GM23248 (cell line): ENCODE results near the gene SMIM26. TPM values are rescaled to one million over a fixed set of nuclear protein-coding genes. Genes with fewer than 3 reads are reported as not detected.

Experiments used
- DNase-seq: peaks from one replicate; pipeline ENCODE4 v3.0.0-alpha.2; 2015
- H2AFZ ChIP-seq: fragments of 200-600 bp; sonication (generic); 2 replicates; pipeline ENCODE4 v1.6.1; 2016; ENCODE audit warnings: antibody characterized with exemption
- H3F3A ChIP-seq: fragments of 200-600 bp; sonication (generic); 2 replicates; pipeline ENCODE4 v1.6.1; 2016; ENCODE audit warnings: mild to moderate bottlenecking, antibody characterized with exemption, mixed run types; ENCODE audit not compliant: insufficient read depth
- H3K27ac ChIP-seq: fragments of 200-600 bp; sonication (generic); 2 replicates; pipeline ENCODE4 v1.5.1; 2016; ENCODE audit warnings: mild to moderate bottlenecking
- H3K27me3 ChIP-seq: fragments of 200-600 bp; sonication (generic); replicated peaks from 2 replicates; pipeline ENCODE4 v1.6.1; 2016; ENCODE audit warnings: mild to moderate bottlenecking; ENCODE audit not compliant: insufficient read depth
- H3K36me3 ChIP-seq: fragments of 200-600 bp; sonication (generic); 2 replicates; pipeline ENCODE4 v1.6.1; 2016; ENCODE audit warnings: low read depth, mild to moderate bottlenecking
- H3K4me1 ChIP-seq: fragments of 200-600 bp; sonication (generic); 2 replicates; pipeline ENCODE4 v1.6.1; 2016; ENCODE audit warnings: mild to moderate bottlenecking; ENCODE audit not compliant: insufficient read depth
- H3K4me2 ChIP-seq: fragments of 200-600 bp; sonication (generic); one replicate; pipeline ENCODE4 v1.6.1; 2016; ENCODE audit warnings: mild to moderate bottlenecking; ENCODE audit not compliant: unreplicated experiment
- H3K4me3 ChIP-seq: fragments of 200-600 bp; sonication (generic); 2 replicates; pipeline ENCODE4 v1.5.1; 2016; ENCODE audit warnings: mild to moderate bottlenecking
- H3K79me2 ChIP-seq: fragments of 200-600 bp; sonication (generic); 2 replicates; pipeline ENCODE4 v1.6.1; 2016; ENCODE audit warnings: mild to moderate bottlenecking; ENCODE audit not compliant: insufficient read depth
- H3K9ac ChIP-seq: fragments of 200-600 bp; sonication (generic); 2 replicates; pipeline ENCODE4 v1.6.1; 2016; ENCODE audit warnings: mild to moderate bottlenecking
- H3K9me2 ChIP-seq: fragments of 200-600 bp; sonication (generic); 2 replicates; pipeline ENCODE4 v1.6.1; 2016; ENCODE audit warnings: mixed run types, mild to moderate bottlenecking, moderate library complexity; ENCODE audit not compliant: insufficient read depth
- H3K9me3 ChIP-seq: fragments of 200-600 bp; sonication (generic); one replicate; pipeline ENCODE4 v1.6.1; 2017; ENCODE audit warnings: low read depth
- H4K20me1 ChIP-seq: fragments of 200-600 bp; sonication (generic); 2 replicates; pipeline ENCODE4 v1.6.0; 2016; ENCODE audit not compliant: insufficient read depth
- EZH2 ChIP-seq: fragments of 200-600 bp; sonication (generic); IDR thresholded peaks from 2 replicates; pipeline ENCODE4 v1.6.1; 2018; ENCODE audit warnings: antibody characterized with exemption, mild to moderate bottlenecking; ENCODE audit not compliant: insufficient read depth, poor library complexity, severe bottlenecking
- EZH2phosphoT487 ChIP-seq: fragments of 200-600 bp; sonication (generic); IDR thresholded peaks from 2 replicates; pipeline ENCODE4 v1.6.1; 2018; ENCODE audit warnings: antibody characterized with exemption, moderate library complexity, mild to moderate bottlenecking, low read depth; ENCODE audit not compliant: insufficient read depth
- WGBS, 2 experiments: methylation state at CpG; one replicate each; pipeline ENCODE4 v1.1.6; 2015 to 2017; ENCODE audit warnings: low lambda C conversion rate in 2 of 2, low coverage in 1 of 2; ENCODE audit errors: missing lambda C conversion rate in 2 of 2; 5-methylcytosine and 5-hydroxymethylcytosine counted together
- in situ Hi-C: fragments of 300-500 bp; cut with MboI; formaldehyde crosslinking; loops from 2 replicates; pipeline ENCODE4 v1.15.0; 2020
- polyA plus RNA-seq: library from polyadenylated mRNA; unstranded; fragments of >200 nt; fragmentation: Nextera tagmentation; extraction: Ambion mirVana; gene quantifications from 2 replicates; pipeline ENCODE4 v1.2.1, GENCODE V29; 2016
- total RNA-seq: library from RNA; depleted of rRNA; stranded (reverse); fragments of >200 nt; shearing (Covaris generic); gene quantifications from 2 replicates; pipeline ENCODE4 v1.2.3, GENCODE V29; 2014

SMIM26 gene
- total and polyA plus RNA-seq, 2 experiments from 2014 or later = 54.9 to 142 TPM

DNA sequence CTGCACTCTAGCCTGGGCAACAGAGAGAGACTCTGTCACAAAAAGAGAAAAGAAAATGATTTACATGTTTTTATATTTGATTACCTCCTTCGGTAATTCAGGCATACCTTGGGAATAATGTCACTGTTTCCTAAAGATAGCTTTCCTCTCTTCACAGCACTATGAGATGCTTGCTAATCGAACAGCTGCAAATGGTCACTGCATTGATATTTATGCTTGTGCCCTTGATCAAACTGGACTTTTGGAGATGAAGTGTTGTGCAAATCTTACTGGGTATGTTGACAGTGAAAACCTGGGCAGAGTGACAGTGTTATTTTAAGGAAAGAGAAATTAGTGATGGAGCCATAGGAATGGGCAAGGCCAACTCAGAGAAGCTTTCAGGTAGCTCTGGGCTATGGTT lies 39.9 kb upstream of the SMIM26 start:
- peak; percentile 28 for DNase-seq
- Histone ChIP-seq H2AFZ (no peak overlapping the region), H3K4me2 (peak overlapping the region; percentile 38), H3K27ac (peak overlapping the region; percentile 79), H3K79me2 (peaks cover 16% of the 10 kb centered on the region; the same call in 1 of the 2 replicates), H3K27me3 (no peaks in the 10 kb centered on the region), H3K4me3 (no peak overlapping the region), H3K9me2 (no peaks in the 10 kb centered on the region), H3K4me1 (peaks cover 44% of the 10 kb centered on the region), H3K9me3 (no peaks in the 10 kb centered on the region), H3F3A (peaks cover 27% of the 10 kb centered on the region), H3K9ac (peak overlapping the region; percentile 46; the same call in 1 of the 2 replicates), H3K36me3 (peaks cover 45% of the 10 kb centered on the region), H4K20me1 (no peaks in the 10 kb centered on the region)
- no peak for TF ChIP-seq EZH2phosphoT487
- TF ChIP-seq EZH2 = no peak
- in situ Hi-C loops = no loop called here
- WGBS, 2 experiments = 79 to 81% methylated on average over 2 of the region's 2 CpGs

DNA sequence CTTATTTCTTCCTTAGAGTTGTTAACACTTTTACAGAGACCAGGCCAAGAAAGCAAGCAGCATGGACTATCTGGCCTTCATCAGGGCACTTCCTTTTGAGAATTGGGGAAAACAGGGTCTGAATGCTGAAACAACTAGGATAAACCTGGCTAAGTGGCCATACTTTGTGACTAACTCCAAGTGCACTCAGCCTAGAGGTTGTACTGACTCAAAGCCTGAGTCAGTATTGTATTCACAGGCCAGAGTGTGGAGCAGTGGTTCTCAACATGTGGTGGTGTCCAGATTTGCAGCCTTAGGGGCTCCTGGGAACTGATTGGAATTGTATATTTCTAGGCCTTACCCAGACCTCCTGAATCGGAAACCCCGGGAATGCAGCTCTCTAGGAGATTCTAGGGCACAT lies 39.4 kb upstream of the SMIM26 start:
- Histone ChIP-seq H2AFZ (no peak overlapping the region), H3K9me2 (no peaks in the 10 kb centered on the region), H3K79me2 (peaks cover 16% of the 10 kb centered on the region; the same call in 1 of the 2 replicates), H3K4me3 (no peak overlapping the region), H3K27ac (peak overlapping the region; percentile 79), H3K9me3 (no peaks in the 10 kb centered on the region), H3K36me3 (peaks cover 50% of the 10 kb centered on the region), H3K9ac (peak overlapping the region; percentile 46; the same call in 1 of the 2 replicates), H3F3A (peaks cover 27% of the 10 kb centered on the region), H3K4me2 (peak overlapping the region; percentile 38), H3K4me1 (peaks cover 44% of the 10 kb centered on the region), H4K20me1 (no peaks in the 10 kb centered on the region), H3K27me3 (no peaks in the 10 kb centered on the region)
- 66 to 73% methylated on average over 2 of the region's 2 CpGs for WGBS, 2 experiments
- DNase-seq = peak; percentile 89
- no peak for TF ChIP-seq EZH2
- TF ChIP-seq EZH2phosphoT487 = no peak
- in situ Hi-C loops = no loop called here

DNA sequence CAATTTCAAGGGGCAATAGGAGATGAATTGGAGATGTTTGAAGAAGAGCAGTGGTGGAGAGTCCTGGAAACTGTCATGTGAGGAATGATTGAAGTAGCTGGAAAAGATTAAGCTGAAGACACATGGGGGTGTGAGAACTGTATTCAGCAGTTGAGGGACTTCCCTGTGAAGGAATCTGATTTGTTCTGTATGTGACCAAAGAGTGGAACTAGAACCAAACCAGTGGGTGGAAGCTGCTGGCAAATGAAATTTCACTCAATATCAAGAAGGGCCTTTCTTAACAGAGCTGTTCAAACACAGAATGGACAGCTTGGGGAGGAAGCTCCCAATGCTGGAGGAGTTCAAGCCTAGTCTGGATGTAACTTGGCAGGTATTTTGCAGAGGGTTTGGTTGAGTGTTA lies 38.2 kb upstream of the SMIM26 start:
- no peak overlapping the region for H2AFZ ChIP-seq
- no peak overlapping the region for H3K4me3 ChIP-seq
- H3K4me2 ChIP-seq = no peak overlapping the region
- peaks cover 13% of the 10 kb centered on the region; the same call in 1 of the 2 replicates for H3K79me2 ChIP-seq
- no peaks in the 10 kb centered on the region for H4K20me1 ChIP-seq
- peaks cover 36% of the 10 kb centered on the region for H3K4me1 ChIP-seq
- no peak overlapping the region for H3K9ac ChIP-seq
- H3K27me3 ChIP-seq = no peaks in the 10 kb centered on the region
- H3K27ac ChIP-seq = no peak overlapping the region
- TF ChIP-seq EZH2 (no peak), EZH2phosphoT487 (no peak)
- in situ Hi-C loops = no loop called here
- H3K36me3 ChIP-seq = peaks cover 51% of the 10 kb centered on the region
- no peaks in the 10 kb centered on the region for H3K9me3 ChIP-seq
- DNase-seq = no peak
- peaks cover 22% of the 10 kb centered on the region for H3F3A ChIP-seq
- no peaks in the 10 kb centered on the region for H3K9me2 ChIP-seq

GRCh38 chr20:18532626-18533025 lies 34.6 kb upstream of the SMIM26 start:
- in situ Hi-C loops = no loop called here
- no peak overlapping the region for H2AFZ ChIP-seq
- H3K4me2 ChIP-seq = no peak overlapping the region
- peaks cover 13% of the 10 kb centered on the region; the same call in 1 of the 2 replicates for H3K79me2 ChIP-seq
- peaks cover 10% of the 10 kb centered on the region for H3K4me1 ChIP-seq
- H3K27ac ChIP-seq = no peak overlapping the region
- H3K9me3 ChIP-seq = no peaks in the 10 kb centered on the region
- H3K9ac ChIP-seq = no peak overlapping the region
- no peak for DNase-seq
- H4K20me1 ChIP-seq = no peaks in the 10 kb centered on the region
- peaks cover 45% of the 10 kb centered on the region for H3K36me3 ChIP-seq
- H3F3A ChIP-seq = peaks cover 10% of the 10 kb centered on the region
- H3K9me2 ChIP-seq = no peaks in the 10 kb centered on the region
- no peaks in the 10 kb centered on the region for H3K27me3 ChIP-seq
- 94% methylated on average over 6 of the region's 6 CpGs for WGBS, 2 experiments
- TF ChIP-seq EZH2 (no peak), EZH2phosphoT487 (no peak)
- no peak overlapping the region for H3K4me3 ChIP-seq

- DNase-seq = no peak
- TF ChIP-seq EZH2phosphoT487 (no peak), EZH2 (no peak)
- H3F3A ChIP-seq = peaks cover 2% of the 10 kb centered on the region; the same call in 1 of the 2 replicates
- no peak overlapping the region for H3K4me3 ChIP-seq
- peaks cover 13% of the 10 kb centered on the region; the same call in 1 of the 2 replicates for H3K79me2 ChIP-seq
- no peaks in the 10 kb centered on the region for H3K27me3 ChIP-seq
- H3K36me3 ChIP-seq = peaks cover 42% of the 10 kb centered on the region
- 32 to 56% methylated on average over 1 of the region's 1 CpG for WGBS, 2 experiments
- in situ Hi-C loops = no loop called here
- no peaks in the 10 kb centered on the region for H3K9me3 ChIP-seq
- no peaks in the 10 kb centered on the region for H3K9me2 ChIP-seq
- H2AFZ ChIP-seq = no peak overlapping the region
- H3K4me1 ChIP-seq = peaks cover 1% of the 10 kb centered on the region
- H4K20me1 ChIP-seq = no peaks in the 10 kb centered on the region
- no peak overlapping the region for H3K9ac ChIP-seq
- H3K4me2 ChIP-seq = no peak overlapping the region
- no peak overlapping the region for H3K27ac ChIP-seq
These were observed 33.7 kb upstream of the SMIM26 start for GRCh38 chr20:18533491-18533890.
